ENCODE results near the gene RIMS3.
"Not testable (repeated sequence)": the region's sequence is repeated elsewhere in the genome, so short reads cannot be mapped to it uniquely, and the experiment has no call there.

The RIMS3 gene

GRCh38 chr1:40582116-40582515 is 83.4 kb downstream of the RIMS3 start:
- DNase-seq: no peak

- no peak for DNase-seq
Measured at GRCh38 chr1:40575336-40575735, 90.1 kb downstream of the RIMS3 start.

- DNase-seq: not testable (repeated sequence)
Measured at GRCh38 chr1:40574805-40575204, 90.7 kb downstream of the RIMS3 start.
